Neural progenitor cell (in vitro differentiated cells): Measurements from ENCODE around the gene SHISAL2A.

Experiments used
- CTCF ChIP-seq: fragments of 200-600 bp; sonication (generic); IDR thresholded peaks from 2 replicates; pipeline ENCODE4 v1.5.1; 2017; ENCODE audit warnings: antibody characterized with exemption, mild to moderate bottlenecking
- EZH2 ChIP-seq: fragments of 200-600 bp; sonication (generic); IDR thresholded peaks from 2 replicates; pipeline ENCODE4 v1.6.1; 2017; ENCODE audit warnings: antibody characterized with exemption, mild to moderate bottlenecking, moderate library complexity
- EZH2phosphoT487 ChIP-seq: fragments of 200-600 bp; sonication (generic); IDR thresholded peaks from 2 replicates; pipeline ENCODE4 v1.6.1; 2017; ENCODE audit warnings: antibody characterized with exemption

- TF ChIP-seq CTCF (no peak), EZH2 (no peak), EZH2phosphoT487 (no peak)
Observed at GRCh38 chr1:52667984-52668383, 35.0 kb downstream of the SHISAL2A start.
